HG02852 (cell line): ENCODE data around the gene ORM2.
"Not testable (repeated sequence)": the region's sequence is repeated elsewhere in the genome, so short reads cannot be mapped to it uniquely, and the experiment has no call there.

Source experiments
- ATAC-seq: cut with Tn5 transposase; IDR thresholded peaks from one replicate; pipeline ENCODE4 v1.9.1; 2021; ENCODE audit warnings: mild to moderate bottlenecking, moderate library complexity; ENCODE audit not compliant: unreplicated experiment

ORM2 gene

DNA sequence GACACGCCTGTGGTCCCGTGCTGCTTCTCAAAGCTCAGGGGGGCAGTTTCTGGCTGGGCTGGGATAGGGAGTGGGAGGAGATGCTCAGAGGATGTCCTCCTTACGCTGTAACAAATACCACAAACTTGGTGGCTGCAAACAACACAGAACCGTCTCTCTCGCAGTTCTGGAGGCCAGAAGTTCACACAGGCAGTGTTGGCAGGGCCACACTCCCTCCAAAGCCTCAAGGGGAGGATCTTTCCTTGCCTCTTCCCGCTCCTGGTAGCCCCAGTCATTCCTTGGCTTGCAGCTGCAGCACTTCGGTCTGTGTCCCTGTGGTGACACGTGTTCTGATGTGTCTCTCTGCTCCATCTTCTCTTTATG, 17.2 kb upstream of the ORM2 start:
- no peak for ATAC-seq

DNA sequence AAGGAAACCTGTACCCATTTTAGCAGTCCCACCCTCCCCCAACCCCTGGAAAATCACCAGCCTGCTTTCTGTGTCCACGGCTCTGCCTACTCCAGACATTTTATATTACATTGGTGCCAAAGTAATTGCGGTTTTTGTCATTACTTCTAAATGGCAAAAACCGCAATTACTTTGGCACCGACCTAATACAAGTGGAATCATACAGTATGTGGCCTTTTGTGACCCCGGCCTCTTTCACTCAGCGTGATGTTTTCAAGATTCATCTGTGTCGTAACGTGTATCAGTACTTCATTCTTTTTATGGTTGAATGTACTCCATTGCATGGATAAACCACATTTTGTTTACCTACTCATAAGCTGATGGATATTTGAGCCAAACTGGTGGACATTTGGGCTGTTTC, 16.5 kb upstream of the ORM2 start:
- no peak for ATAC-seq

DNA sequence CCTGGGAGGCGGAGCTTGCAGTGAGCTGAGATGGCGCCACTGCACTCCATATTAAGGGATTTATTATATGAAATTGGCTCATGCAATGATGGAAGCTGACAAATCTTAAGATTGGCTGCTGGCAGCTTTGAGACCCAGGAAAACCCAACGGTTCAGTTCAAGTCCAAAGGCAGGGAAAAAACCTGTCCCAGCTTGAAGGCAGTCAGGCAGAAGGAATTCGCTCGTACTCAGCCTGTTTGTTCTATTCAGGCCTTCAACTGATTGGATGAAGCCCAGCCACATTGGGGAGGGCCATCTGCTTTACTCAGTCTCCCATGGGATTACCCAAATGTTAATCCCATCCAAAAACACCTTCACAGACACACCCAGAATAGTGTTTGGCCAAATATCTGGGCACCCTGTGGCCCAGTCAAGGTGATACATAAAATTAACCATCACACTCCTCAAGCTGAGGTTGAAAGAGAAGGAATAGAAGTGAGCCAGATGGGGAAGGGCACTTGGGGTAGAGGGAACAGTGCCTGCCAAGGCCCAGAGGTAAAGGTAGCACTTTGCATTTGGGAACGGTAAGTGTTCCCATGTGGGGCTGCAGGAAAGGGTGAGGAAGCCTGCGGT, 15.3 kb upstream of the ORM2 start:
- no peak for ATAC-seq

DNA sequence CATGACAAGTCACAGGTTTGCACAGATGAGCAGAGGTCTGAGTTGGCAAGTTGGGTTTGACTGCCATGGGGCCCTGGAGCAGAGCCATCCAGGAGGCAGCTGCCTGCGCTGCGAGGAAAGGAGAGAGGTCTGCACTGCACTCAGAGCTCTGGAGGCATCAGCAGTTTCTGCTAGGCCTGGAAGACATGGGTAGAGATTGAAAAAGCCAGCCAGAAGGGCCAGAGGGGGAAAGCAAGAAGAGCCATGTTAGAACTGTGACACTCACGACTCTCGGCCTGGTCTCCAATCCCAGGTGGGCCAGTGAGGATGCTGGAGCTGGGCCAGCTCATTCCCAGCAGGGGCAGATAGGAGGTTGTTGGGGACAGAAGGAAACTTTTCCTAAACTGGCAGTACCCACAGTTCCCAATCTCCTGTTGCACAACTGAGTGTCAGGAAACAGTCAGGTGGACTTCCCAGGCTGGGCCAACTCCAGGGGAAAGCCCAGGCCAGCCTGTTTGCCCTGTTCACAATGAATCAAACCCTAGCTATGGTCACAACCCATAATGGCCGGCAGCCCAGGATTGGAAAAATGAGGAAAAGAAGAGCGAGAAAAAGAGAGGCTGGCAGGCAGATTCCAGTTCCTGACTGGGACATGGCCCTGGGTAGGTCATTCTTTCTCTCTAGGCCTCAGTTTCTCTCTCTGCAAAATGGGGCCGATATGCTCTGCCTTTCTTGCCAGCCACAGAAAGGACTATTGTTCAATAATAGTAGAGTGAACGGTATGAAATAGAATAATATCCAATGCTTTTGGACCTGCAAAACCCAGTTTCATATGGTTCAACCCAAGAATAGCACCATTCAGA, 14.6 kb upstream of the ORM2 start:
- no peak for ATAC-seq

DNA sequence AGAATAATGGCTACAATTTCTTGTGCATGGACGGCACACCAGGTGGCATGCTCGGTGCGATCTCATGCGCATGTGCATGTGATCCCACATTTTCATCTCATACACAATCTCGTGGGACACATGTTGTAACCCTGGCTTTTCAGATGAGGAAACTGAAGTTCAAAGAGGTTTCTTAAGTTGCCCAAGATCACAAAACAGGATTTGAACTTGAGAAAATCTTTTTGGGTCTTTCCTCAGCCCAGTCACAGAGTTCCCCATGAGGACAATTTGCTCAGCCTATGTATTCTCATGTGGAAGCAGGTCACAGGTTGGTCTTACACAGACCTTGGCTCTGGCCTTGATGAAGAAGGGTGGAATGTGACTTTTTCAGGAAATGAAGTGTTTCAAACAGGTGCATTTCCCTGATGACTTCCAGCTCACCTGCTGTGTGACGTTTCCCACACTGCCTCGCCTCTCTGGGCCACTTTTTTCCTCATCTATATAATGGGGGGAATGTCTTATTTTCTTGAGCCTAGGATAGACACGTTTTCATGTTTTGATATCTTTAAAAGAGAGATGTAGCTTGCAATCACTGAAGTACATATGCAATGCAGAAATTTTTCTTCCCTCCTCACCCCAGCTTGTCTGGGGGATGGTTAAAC, 13.8 kb upstream of the ORM2 start:
- ATAC-seq: no peak

DNA sequence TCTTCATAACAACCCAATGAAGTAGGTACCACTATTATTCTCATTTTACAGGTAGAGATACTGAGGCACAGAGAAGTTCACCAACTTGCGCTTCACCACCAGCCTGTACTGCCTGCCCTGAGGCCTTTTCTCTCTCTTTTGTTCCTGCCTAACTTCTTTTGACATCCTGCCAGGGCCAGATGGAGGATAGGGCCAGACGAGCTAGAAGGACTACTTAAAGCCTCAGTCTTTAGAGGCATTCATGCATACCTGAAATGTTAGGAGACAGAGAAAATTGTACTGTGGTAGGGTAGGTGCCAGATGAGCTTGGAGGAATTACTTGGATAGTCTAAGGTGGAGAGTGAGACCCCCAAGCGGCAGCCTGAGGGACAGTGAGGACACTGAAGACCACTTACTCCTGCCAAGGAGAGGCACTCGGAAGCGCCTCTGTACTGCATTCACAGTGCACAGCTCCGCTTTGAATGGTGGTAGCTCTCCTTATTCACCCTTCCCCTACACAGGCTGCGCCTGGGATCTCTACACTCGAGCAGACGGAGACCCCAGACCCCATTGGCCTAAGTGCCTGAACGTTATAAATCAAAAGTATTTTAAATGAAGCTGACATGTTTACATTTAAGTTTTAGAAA, 13.0 kb upstream of the ORM2 start:
- ATAC-seq: no peak

DNA sequence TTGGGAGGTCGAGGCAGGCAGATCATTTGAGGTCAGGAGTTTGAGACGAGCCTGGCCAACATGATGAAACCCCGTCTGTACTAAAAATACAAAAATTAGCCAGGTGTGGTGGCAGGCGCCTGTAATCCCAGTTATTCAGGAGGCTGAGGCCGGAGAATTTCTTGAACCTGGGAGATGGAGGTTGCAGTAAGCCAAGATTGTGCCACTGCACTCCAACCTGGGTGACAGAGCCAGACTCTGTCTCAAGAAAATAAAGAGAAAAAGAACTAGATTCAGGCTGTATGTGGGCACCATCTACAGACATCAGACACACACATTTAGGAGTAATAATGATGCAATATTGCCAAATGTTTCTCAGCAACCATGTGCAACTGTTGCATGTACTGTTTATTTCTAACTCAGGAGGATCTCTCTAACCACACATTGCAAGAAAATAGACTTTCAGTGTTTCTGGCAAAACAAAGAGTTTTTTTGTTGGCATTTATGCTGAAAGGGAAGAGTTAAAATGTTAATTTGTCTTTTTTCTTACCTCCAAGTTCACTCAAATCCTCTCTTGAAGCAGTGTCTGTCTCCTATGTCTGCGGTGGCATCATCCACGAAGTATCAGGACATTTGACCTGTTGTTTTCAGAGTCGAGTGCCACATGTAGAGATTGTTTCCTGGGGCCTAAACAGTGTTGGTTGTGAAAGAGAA, 11.9 kb upstream of the ORM2 start:
- no peak for ATAC-seq

DNA sequence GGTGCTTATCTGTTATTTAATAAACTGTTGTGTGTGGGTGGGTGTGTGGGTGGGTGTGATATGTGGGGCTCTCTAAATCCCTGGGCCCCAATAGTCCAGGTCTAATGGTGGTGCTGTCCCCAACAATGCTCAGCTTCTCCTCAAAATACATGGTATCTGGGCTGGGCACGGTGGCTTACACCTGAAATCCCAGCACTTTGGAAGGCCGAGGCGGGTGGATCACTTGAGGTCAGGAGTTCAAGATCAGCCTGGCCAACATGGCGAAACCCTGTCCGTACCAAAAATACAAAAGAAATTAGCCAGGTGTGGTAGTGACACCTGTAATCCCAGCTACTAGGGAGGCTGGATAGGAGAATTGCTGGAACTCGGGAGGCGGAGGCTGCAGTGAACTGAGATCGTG, 11.3 kb upstream of the ORM2 start:
- no peak for ATAC-seq

DNA sequence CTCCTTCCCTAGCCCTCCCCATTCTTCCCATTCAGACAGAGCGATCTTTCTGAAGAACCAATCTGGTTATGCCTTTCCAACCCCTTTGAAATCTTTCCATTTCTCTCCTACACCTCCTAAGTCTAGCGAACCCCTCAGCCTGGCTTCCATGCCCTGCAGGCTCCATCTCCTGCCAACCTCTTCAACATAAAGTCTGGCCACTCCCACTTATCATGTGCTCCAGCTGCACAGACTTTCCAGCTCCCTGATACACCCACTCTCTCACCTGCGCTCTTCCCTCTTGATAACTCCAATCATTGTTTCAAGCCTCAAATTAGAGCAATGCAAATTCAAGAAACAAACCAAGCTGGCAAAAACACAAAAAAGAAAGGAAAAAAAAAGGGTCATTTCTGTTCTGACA, 10.5 kb upstream of the ORM2 start:
- ATAC-seq: no peak

DNA sequence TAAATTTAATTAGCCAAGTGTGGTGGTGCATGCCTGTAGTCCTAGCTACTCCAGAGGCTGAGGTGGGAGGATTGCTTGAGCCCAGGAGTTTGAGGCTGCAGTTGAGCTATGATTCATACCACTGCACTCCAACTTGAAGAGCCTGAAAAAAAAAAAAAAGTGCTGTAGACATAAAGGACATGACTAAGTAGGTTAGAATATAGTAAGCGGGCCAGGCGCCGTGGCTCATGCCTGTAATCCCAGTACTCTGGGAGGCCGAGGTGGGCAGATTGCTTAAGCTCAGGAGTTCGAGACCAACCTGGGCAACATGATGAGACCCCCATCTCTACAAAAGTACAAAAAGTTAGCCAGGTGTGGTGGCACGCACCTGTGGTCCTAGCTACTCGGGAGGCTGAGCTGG, 9.0 kb upstream of the ORM2 start:
- ATAC-seq: not testable (repeated sequence)

DNA sequence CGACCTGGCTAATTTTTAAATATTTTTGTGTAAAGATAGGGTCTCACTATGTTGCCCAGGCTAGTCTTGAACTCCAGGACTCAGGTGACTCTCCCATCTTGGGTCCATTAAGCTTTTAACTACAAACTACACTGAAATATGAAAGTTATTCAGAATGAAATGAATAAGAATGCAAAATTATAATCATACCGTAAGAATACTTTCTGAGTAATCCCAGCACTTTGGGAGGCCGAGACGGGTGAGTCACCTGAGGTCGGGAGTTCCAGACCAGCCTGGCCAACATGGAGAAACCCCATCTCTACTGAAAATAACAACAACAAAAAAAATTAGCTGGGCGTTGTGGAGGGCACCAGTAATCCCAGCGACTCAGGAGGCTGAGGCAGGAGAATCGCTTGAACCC, 7.9 kb upstream of the ORM2 start:
- ATAC-seq: no peak

DNA sequence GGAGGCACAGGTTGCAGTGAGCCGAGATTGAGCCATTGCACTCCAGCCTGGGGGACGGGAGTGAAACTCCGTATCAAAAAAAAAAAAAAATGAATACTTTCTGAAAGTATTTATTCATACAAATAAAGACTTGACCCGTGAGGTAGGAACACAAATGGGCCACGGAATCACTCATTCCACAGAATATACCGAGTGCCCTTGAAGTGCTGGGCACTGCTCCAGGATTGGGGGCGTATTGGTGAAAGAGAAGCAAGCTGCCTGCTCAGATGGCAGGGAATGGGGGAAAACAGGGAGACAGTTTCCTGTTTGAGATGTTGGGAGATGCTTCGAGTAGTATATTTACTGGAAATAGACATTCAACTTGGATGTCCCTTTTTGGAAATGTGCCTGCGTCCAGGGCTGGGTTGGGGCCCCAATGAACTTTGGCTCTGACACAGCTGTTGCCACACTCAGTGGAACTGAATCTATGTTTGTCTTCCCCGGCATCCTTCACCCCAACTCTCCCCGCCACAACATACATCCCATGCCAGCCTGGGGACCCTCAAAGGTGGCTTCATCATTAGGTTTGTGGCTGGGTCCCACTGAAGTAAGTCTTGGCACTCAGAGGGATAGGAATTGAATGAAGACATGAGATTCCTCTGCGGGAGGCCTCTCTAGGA, 7.4 kb upstream of the ORM2 start:
- not testable (repeated sequence) for ATAC-seq

DNA sequence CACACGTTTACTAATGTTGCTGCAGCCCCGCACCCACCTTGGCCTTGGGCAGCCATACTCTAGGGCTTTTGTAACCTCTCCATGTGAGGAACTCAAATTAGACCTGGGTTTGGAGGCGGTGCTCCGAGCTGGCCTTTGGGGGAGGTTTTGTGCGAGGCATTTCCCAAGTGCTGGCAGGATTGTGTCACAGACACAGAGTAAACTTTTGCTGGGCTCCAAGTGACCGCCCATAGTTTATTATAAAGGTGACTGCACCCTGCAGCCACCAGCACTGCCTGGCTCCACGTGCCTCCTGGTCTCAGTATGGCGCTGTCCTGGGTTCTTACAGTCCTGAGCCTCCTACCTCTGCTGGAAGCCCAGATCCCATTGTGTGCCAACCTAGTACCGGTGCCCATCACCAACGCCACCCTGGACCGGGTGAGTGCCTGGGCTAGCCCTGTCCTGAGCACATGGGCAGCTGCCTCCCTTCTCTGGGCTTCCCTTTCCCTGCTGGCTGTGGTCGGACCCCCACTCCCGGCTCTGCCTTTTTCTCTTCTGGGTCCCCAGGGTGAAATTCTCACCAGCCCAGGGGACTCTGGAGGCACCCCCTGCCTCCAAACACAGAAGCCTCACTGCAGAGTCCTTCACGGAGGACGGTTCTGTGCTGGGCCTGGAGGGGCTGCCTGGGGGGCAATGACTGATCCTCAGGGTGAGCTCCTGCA, 6.7 kb upstream of the ORM2 start, which contains the start of gene ORM1:
TSS of gene ORM1 (plus strand) at position 268 of the 701 bp plus-strand sequence. CDS start at position 304, 36 bp downstream.
- not testable (repeated sequence) for ATAC-seq

DNA sequence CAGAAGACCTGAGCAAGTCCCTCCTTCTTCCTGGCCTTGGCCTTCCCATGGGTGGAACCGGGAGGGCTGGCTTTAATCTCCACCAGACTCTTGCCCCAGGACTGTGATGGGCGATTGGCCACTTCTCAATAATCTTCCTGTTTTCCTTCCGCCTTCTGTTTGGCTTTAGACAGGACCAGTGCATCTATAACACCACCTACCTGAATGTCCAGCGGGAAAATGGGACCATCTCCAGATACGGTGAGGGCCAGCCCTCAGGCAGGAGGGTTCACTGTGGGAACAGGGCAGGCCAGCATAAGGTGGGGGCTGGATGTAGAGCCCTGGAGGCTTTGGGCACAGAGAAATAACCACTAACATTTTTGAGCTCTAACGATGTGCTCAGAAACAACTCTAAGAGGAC, 5.8 kb upstream of the ORM2 start:
- ATAC-seq: not testable (repeated sequence)

DNA sequence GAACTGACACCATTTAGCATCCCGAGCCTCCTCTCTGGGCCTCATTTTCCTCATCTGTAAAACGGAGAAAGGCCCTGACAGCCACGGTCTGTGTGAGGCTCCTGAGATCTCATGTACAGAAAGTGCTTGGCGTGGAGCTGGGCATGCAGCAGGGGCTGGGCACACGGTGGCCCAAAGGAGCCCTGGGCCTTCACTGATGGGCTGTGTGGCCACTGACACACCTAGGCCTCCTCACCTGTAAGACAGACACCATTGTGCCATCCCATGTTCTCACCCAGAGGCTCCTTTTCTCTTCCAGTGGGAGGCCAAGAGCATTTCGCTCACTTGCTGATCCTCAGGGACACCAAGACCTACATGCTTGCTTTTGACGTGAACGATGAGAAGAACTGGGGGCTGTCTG, 5.2 kb upstream of the ORM2 start:
- no peak for ATAC-seq

DNA sequence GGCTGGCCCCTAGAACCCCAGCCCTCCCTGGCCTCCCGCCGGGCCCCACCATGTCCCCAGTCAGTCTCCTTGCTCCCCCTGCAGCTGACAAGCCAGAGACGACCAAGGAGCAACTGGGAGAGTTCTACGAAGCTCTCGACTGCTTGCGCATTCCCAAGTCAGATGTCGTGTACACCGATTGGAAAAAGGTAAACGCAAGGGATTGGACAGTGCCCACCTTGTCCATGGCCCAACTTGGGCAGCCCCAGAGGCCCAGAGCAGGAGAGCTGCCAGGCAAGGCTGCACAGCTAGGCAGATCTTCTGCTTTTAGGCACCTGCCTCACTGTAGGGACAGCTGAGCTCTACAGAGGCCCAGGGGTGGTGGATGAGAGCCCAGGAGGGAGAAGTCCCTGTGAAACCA, 4.7 kb upstream of the ORM2 start:
- ATAC-seq: not testable (repeated sequence)

DNA sequence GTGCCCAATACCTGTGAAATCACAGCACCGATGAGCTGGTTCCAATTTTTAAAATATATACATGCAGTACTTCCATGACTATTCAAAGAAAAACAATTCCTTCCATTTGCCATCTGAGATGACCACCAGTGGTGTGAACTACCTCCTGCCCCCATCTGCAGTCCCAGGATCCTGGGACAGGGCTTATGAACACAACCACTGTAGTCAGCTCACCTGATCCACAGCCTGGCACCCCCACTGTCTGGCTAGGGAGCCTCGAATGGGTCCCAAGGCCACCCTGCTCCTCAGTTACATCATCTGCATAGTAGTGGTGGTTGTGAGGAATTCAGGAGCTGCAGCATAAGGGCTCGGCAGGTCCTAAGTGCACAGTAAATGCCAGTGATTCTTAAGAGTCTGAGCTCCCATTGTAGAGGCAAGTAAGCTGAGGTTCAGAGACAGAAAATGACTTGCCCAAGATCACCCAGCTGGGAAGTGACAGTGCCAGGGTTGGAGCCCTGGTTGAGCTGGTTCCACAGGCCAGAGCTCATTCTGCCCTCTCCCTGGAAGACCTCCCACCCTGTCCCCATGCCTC, 3.9 kb upstream of the ORM2 start:
- not testable (repeated sequence) for ATAC-seq

DNA sequence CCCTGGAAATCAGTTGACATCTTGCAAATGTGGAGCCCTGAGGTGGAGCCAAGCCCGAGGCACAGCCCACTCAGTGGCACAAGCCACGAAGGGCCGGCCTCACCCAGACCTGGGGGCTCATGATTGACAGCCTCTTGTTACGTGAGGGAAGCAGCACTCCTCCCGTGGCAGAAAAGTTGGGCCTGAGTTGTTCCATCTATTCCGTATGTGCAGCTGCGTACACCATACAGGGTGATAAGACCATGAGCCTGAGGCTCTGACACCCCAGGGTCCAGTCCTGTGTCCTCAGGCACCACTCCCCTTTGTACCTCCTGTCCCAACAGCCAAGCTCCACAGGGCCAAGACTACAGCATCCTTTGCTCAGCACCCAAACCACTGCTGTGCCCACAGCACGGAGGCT, 1.9 kb upstream of the ORM2 start:
- ATAC-seq: no peak

DNA sequence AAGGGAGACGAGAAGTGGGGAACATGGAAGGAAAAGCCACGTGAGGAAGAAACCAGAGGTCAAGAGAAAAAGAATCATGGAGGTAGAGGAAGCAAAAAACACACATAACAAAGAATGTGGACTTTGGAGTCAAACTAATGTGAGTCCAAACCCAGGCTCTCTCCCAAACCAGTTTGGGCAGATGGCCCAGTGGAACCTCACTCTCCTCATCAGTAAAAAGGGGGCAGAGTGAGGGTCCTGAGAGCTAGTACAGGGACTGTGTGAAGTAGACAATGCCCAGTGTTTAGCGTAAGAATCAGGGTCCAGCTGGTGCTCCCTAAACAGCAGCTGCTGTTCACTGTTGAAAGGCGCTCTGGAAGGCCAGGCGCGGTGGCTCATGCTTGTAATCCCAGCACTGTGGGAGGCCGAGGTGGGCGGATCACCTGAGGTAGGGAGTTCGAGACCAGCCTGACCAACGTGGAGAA, 1.3 kb upstream of the ORM2 start:
- ATAC-seq: not testable (repeated sequence)
